Neural progenitor cell (in vitro differentiated cells): ENCODE results near the gene BSN. TPM values are rescaled to one million over a fixed set of nuclear protein-coding genes. Genes with fewer than 3 reads are reported as not detected.
A peak's percentile ranks its signal among the peaks of the same experiment; 100 is the strongest.

Source experiments
- DNase-seq: peaks from one replicate; pipeline ENCODE4 v3.0.0-alpha.2; 2016; ENCODE audit warnings: low spot score
- H2AFZ ChIP-seq: fragments of 200-600 bp; sonication (generic); replicated peaks from 2 replicates; pipeline ENCODE4 v1.6.1; 2016; ENCODE audit warnings: antibody characterized with exemption
- H3F3A ChIP-seq: fragments of 200-600 bp; sonication (generic); 2 replicates; pipeline ENCODE4 v1.6.1; 2016; ENCODE audit warnings: antibody characterized with exemption, low read depth
- H3K27ac ChIP-seq: fragments of 200-600 bp; sonication (generic); 2 replicates; pipeline ENCODE4 v1.5.1; 2016; ENCODE audit warnings: mild to moderate bottlenecking
- H3K27me3 ChIP-seq: fragments of 200-600 bp; sonication (generic); 2 replicates; pipeline ENCODE4 v1.6.1; 2016; ENCODE audit warnings: mild to moderate bottlenecking, moderate library complexity
- H3K36me3 ChIP-seq: fragments of 200-600 bp; sonication (generic); 2 replicates; pipeline ENCODE4 v1.5.1; 2016
- H3K4me1 ChIP-seq: fragments of 200-600 bp; sonication (generic); 2 replicates; pipeline ENCODE4 v1.6.1; 2016; ENCODE audit warnings: mixed run types
- H3K4me2 ChIP-seq: fragments of 200-600 bp; sonication (generic); 2 replicates; pipeline ENCODE4 v1.6.1; 2016
- H3K4me3 ChIP-seq: fragments of 200-600 bp; sonication (generic); 2 replicates; pipeline ENCODE4 v1.5.1; 2016
- H3K79me2 ChIP-seq: fragments of 200-600 bp; sonication (generic); 2 replicates; pipeline ENCODE4 v1.6.1; 2016; ENCODE audit warnings: low read depth
- H3K9ac ChIP-seq: fragments of 200-600 bp; sonication (generic); 2 replicates; pipeline ENCODE4 v1.6.1; 2016
- H3K9me3 ChIP-seq: fragments of 200-600 bp; sonication (generic); 2 replicates; pipeline ENCODE4 v1.5.1; 2016; ENCODE audit warnings: low read depth
- H4K20me1 ChIP-seq: fragments of 200-600 bp; sonication (generic); 2 replicates; pipeline ENCODE4 v1.6.1; 2016; ENCODE audit warnings: low read depth
- H3K27ac Mint-ChIP-seq: 3 replicates; pipeline ENCODE4 v1.8.0; 2021; ENCODE audit warnings: mixed read lengths
- H3K27me3 Mint-ChIP-seq: 2 replicates; pipeline ENCODE4 v1.8.0; 2022; ENCODE audit warnings: low read depth, mild to moderate bottlenecking, inconsistent platforms, moderate library complexity, mixed read lengths; ENCODE audit not compliant: insufficient read depth
- H3K36me3 Mint-ChIP-seq: 3 replicates; pipeline ENCODE4 v1.8.0; 2021; ENCODE audit warnings: mixed read lengths
- H3K4me1 Mint-ChIP-seq: 3 replicates; pipeline ENCODE4 v1.8.0; 2021; ENCODE audit warnings: mixed read lengths
- H3K4me3 Mint-ChIP-seq: 3 replicates; pipeline ENCODE4 v1.8.0; 2021; ENCODE audit warnings: mild to moderate bottlenecking, moderate library complexity, mixed read lengths
- H3K9me3 Mint-ChIP-seq: 3 replicates; pipeline ENCODE4 v1.8.0; 2020; ENCODE audit warnings: mixed read lengths
- EZH2 ChIP-seq: fragments of 200-600 bp; sonication (generic); IDR thresholded peaks from 2 replicates; pipeline ENCODE4 v1.6.1; 2017; ENCODE audit warnings: antibody characterized with exemption, mild to moderate bottlenecking, moderate library complexity
- EZH2phosphoT487 ChIP-seq: fragments of 200-600 bp; sonication (generic); IDR thresholded peaks from 2 replicates; pipeline ENCODE4 v1.6.1; 2017; ENCODE audit warnings: antibody characterized with exemption
- total RNA-seq: library from RNA; depleted of rRNA; stranded (reverse); fragments of >200 nt; gene quantifications from 2 replicates; pipeline ENCODE4 v1.2.3, GENCODE V29; 2015; ENCODE audit warnings: low replicate concordance
- TF ChIP-seq, protein P1 (sequence below): fragments of 200-600 bp; sonication (generic); IDR thresholded peaks from 2 replicates; pipeline ENCODE4 v1.5.1; 2017; ENCODE audit warnings: antibody characterized with exemption, mild to moderate bottlenecking

BSN gene
- total RNA-seq, 1 donor from 2014 or later = 0.17 TPM

DNA sequence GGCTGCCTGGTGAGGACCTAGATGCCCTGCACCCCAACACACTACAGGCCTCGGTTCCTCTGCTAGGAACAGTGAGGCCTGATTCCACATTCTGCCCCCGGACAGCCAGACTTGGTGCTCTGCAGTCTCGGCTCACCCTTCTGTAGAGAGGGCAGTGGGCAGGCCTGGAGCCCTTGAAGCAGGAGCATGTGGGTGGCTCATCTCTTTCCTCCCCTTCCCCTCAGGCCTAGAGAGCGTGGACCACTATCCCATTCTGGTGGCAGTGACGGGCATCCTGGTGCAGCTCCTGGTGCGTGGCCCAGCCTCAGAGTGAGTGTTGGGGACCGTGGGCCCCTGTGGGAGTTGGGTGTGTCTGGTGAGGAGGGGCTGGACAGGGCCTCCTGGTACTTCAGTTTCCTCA lies 161.9 kb downstream of the BSN start:
- no peak overlapping the region for H3K27ac Mint-ChIP-seq
- no peak overlapping the region for H3K4me3 Mint-ChIP-seq
- no peaks in the 10 kb centered on the region for H3K27me3 Mint-ChIP-seq
- H3K9me3 ChIP-seq = no peaks in the 10 kb centered on the region
- peaks cover 8% of the 10 kb centered on the region for H3K27me3 ChIP-seq
- peaks cover 24% of the 10 kb centered on the region for H3F3A ChIP-seq
- peaks cover 9% of the 10 kb centered on the region for H3K4me1 Mint-ChIP-seq
- no peak overlapping the region for H2AFZ ChIP-seq
- peaks cover 5% of the 10 kb centered on the region for H3K36me3 Mint-ChIP-seq
- no peak for TF ChIP-seq EZH2
- no peak for TF ChIP-seq EZH2phosphoT487
- TF ChIP-seq, protein P1, sequence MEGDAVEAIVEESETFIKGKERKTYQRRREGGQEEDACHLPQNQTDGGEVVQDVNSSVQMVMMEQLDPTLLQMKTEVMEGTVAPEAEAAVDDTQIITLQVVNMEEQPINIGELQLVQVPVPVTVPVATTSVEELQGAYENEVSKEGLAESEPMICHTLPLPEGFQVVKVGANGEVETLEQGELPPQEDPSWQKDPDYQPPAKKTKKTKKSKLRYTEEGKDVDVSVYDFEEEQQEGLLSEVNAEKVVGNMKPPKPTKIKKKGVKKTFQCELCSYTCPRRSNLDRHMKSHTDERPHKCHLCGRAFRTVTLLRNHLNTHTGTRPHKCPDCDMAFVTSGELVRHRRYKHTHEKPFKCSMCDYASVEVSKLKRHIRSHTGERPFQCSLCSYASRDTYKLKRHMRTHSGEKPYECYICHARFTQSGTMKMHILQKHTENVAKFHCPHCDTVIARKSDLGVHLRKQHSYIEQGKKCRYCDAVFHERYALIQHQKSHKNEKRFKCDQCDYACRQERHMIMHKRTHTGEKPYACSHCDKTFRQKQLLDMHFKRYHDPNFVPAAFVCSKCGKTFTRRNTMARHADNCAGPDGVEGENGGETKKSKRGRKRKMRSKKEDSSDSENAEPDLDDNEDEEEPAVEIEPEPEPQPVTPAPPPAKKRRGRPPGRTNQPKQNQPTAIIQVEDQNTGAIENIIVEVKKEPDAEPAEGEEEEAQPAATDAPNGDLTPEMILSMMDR = no peak
- H3K4me3 ChIP-seq = no peak overlapping the region
- no peaks in the 10 kb centered on the region for H3K36me3 ChIP-seq
- H3K4me1 ChIP-seq = peaks cover 3% of the 10 kb centered on the region
- H3K79me2 ChIP-seq = no peaks in the 10 kb centered on the region
- H4K20me1 ChIP-seq = no peaks in the 10 kb centered on the region
- no peak for DNase-seq
- no peak overlapping the region for H3K4me2 ChIP-seq
- no peak overlapping the region for H3K9ac ChIP-seq
- no peaks in the 10 kb centered on the region for H3K9me3 Mint-ChIP-seq
- H3K27ac ChIP-seq = no peak overlapping the region

DNA sequence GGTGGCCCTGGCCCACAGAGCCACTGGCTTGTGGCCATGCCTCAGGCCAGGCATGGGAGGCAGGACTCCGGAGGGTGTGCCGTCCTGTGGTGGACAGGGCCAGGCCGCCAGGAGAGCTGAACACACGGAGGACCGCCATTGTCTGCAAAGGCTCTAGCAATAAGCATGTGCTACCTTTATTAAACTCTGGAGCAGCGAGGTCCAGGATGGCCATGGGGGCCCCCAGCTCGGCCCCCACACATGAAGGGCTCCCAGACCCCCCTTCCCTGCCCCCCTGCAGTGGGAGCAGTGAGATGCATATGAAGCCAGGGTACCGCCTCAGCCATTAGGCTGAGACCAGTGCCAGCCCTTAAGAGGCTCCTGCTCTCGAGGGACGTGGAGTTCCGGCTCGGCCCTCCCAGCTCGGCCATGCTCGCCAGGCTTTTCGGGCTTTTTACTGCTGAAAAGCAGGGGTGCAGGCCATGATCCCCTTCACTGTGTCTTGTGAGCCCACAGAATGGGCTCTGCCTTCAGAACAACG lies 162.5 kb downstream of the BSN start:
- Histone ChIP-seq H2AFZ (no peak overlapping the region), H3K4me2 (no peak overlapping the region), H3K4me1 (peaks cover 3% of the 10 kb centered on the region), H3K27me3 (peaks cover 8% of the 10 kb centered on the region), H3K79me2 (no peaks in the 10 kb centered on the region), H4K20me1 (no peaks in the 10 kb centered on the region), H3K9me3 (no peaks in the 10 kb centered on the region), H3K9ac (no peak overlapping the region), H3F3A (peaks cover 24% of the 10 kb centered on the region), H3K27ac (no peak overlapping the region), H3K4me3 (no peak overlapping the region), H3K36me3 (no peaks in the 10 kb centered on the region)
- Mint-ChIP-seq H3K36me3 (peaks cover 8% of the 10 kb centered on the region), H3K4me3 (no peak overlapping the region), H3K27ac (no peak overlapping the region), H3K9me3 (no peaks in the 10 kb centered on the region), H3K4me1 (peaks cover 11% of the 10 kb centered on the region), H3K27me3 (no peaks in the 10 kb centered on the region)
- TF ChIP-seq, protein P1 = no peak
- TF ChIP-seq EZH2phosphoT487 = no peak
- no peak for TF ChIP-seq EZH2
- no peak for DNase-seq

DNA sequence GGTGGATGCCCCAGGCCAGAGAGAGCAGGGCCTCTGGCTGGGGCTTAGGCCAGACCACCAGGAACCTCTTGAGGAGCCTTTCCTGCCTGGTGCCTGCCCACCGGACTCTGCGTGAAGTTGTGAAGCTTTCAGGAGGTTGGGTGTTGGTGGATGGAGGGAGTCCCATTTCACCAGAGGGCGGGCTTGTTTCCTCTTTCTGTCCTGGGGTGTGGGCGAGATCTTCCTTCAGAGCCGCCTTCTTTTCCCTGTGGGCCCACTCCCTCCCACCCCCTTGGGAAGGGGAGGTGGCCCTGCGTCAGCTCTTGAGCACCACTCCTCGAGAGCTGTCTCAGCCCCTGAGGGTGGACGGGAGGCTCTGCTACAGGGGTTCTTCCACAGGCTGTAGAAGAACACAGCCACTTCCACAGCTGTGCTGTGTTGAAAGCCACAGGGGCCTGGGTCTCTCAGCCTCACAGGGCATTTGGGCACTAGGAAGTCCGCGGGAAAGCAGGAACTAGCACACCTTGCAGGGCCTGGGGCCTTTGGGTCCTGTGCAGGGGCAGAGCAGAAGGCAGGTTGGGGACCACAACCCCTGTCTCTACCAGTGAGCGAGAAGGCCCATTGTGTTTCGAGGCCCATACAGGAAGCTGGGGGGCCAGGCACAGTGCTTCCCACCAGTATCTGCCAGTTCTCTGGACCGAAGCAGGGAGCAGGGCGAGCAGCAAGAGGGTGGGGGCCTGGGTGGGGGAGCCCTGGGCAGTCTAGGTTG lies 163.1 kb downstream of the BSN start:
- TF ChIP-seq, protein P1 = no peak
- TF ChIP-seq EZH2phosphoT487 (no peak), EZH2 (no peak)
- Histone ChIP-seq H3F3A (peaks cover 24% of the 10 kb centered on the region), H3K79me2 (peaks cover under 1% of the 10 kb centered on the region), H3K4me1 (peaks cover 3% of the 10 kb centered on the region), H4K20me1 (no peaks in the 10 kb centered on the region), H3K27me3 (peaks cover 8% of the 10 kb centered on the region), H3K4me2 (no peak overlapping the region), H3K36me3 (no peaks in the 10 kb centered on the region), H3K4me3 (no peak overlapping the region), H2AFZ (no peak overlapping the region), H3K9me3 (no peaks in the 10 kb centered on the region), H3K9ac (no peak overlapping the region), H3K27ac (no peak overlapping the region)
- H3K4me1 Mint-ChIP-seq = peaks cover 12% of the 10 kb centered on the region
- no peak for DNase-seq
- H3K27me3 Mint-ChIP-seq = no peaks in the 10 kb centered on the region
- peaks cover 8% of the 10 kb centered on the region for H3K36me3 Mint-ChIP-seq
- no peak overlapping the region for H3K27ac Mint-ChIP-seq
- no peaks in the 10 kb centered on the region for H3K9me3 Mint-ChIP-seq
- H3K4me3 Mint-ChIP-seq = peak overlapping the region; percentile 10
